Mesendoderm (in vitro differentiated cells): Measurements from ENCODE around the gene APOBEC2.

Source experiments
- DNase-seq: peaks from one replicate; pipeline ENCODE4 v3.0.0; 2013
- H2AK5ac ChIP-seq: 2 replicates; pipeline ENCODE4 v1.6.1; 2013; ENCODE audit warnings: low read length, inconsistent platforms
- H2BK120ac ChIP-seq: 2 replicates; pipeline ENCODE4 v1.6.1; 2013; ENCODE audit warnings: low read depth, mild to moderate bottlenecking, low read length, moderate library complexity, mixed read lengths
- H2BK15ac ChIP-seq: replicated peaks from 2 replicates; pipeline ENCODE4 v1.6.1; 2013; ENCODE audit warnings: low read depth, mild to moderate bottlenecking, moderate library complexity
- H2BK5ac ChIP-seq: 2 replicates; pipeline ENCODE4 v1.6.1; 2013; ENCODE audit warnings: low read length, inconsistent platforms
- H3K18ac ChIP-seq: 2 replicates; pipeline ENCODE4 v1.6.1; 2013; ENCODE audit warnings: mild to moderate bottlenecking, low read length, mixed read lengths
- H3K23ac ChIP-seq: one replicate; pipeline ENCODE4 v1.6.1; 2013; ENCODE audit warnings: low read length
- H3K27ac ChIP-seq: 2 replicates; pipeline ENCODE4 v1.5.1; 2013; ENCODE audit warnings: low read depth, mild to moderate bottlenecking, inconsistent platforms, low read length, moderate library complexity
- H3K27me3 ChIP-seq: 2 replicates; pipeline ENCODE4 v1.6.1; 2013; ENCODE audit warnings: low read length, control low read depth, mild to moderate bottlenecking, inconsistent platforms; ENCODE audit not compliant: insufficient read depth, poor library complexity
- H3K36me3 ChIP-seq: 2 replicates; pipeline ENCODE4 v1.6.1; 2013; ENCODE audit warnings: low read length, inconsistent platforms; ENCODE audit not compliant: control insufficient read depth, insufficient read depth
- H3K4ac ChIP-seq: one replicate; pipeline ENCODE4 v1.6.1; 2013; ENCODE audit warnings: low read depth, mild to moderate bottlenecking, low read length, moderate library complexity
- H3K4me1 ChIP-seq: 2 replicates; pipeline ENCODE4 v1.6.1; 2013; ENCODE audit warnings: low read depth, low read length, inconsistent platforms; ENCODE audit not compliant: control insufficient read depth
- H3K4me2 ChIP-seq: 2 replicates; pipeline ENCODE4 v1.6.1; 2013; ENCODE audit warnings: low read length
- H3K4me3 ChIP-seq: 2 replicates; pipeline ENCODE4 v1.5.1; 2013; ENCODE audit warnings: mild to moderate bottlenecking, low read length
- H3K56ac ChIP-seq: one replicate; pipeline ENCODE4 v1.6.1; 2013; ENCODE audit warnings: low read length
- H3K79me1 ChIP-seq: 2 replicates; pipeline ENCODE4 v1.6.1; 2013; ENCODE audit warnings: low read length, inconsistent platforms
- H3K79me2 ChIP-seq: 2 replicates; pipeline ENCODE4 v1.6.1; 2013; ENCODE audit warnings: mild to moderate bottlenecking, low read length; ENCODE audit not compliant: control insufficient read depth, insufficient read depth
- H3K9ac ChIP-seq: 2 replicates; pipeline ENCODE4 v1.6.1; 2013; ENCODE audit warnings: low read length, inconsistent platforms
- H4K5ac ChIP-seq: one replicate; pipeline ENCODE4 v1.6.1; 2013; ENCODE audit warnings: low read length
- H4K8ac ChIP-seq: one replicate; pipeline ENCODE4 v1.6.1; 2013; ENCODE audit warnings: low read depth, mild to moderate bottlenecking, control low read depth, low read length, moderate library complexity
- WGBS: extraction: QIAGEN DNeasy Blood & Tissue Kit; methylation state at CpG from one replicate; pipeline ENCODE4 v1.1.7; 2013; ENCODE audit warnings: low lambda C conversion rate, missing lambda C conversion rate; ENCODE audit not compliant: insufficient coverage; ENCODE audit errors: extremely low coverage; 5-methylcytosine and 5-hydroxymethylcytosine counted together

The APOBEC2 gene

DNA sequence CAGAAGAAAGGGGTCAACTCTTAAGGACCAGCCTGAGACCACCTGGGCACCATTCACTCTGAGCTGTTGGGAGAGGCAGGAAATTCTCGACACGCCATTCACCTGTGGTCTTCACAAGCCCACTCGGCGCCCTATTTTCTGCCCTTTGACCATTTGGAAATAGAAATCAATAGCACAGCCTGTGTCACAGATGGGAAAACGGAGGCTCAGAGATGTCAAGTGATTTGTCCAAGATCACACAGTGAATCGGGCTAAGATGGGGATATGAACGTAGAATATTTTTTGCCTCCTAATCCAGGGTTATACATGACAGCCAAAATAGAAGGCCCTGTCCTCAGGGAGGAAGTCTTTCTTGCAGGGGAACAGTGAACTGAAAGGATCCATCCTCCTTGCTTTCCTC lies 3.0 kb upstream of the APOBEC2 start:
- no CpG with 5 or more reads among the region's 7 CpGs for WGBS
- H3K4me3 ChIP-seq, result no peak overlapping the region

DNA sequence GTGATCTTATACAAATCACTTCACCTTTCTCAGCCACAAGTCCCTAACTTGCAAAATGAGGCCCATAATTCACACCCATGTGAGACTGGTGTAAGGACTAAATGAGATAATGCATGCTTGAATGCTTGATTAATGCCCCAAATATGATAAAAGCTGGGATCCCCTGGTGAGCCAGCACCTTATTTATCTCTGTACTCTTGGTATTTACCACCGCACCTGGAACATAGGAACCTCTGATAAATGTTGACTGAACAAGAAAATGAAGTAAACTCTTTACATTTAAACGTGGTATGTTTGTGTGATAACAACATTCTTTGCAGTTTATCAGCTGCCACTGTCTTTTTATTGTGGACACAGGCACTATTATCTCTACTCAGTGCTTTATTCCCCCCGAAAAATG lies 2.5 kb upstream of the APOBEC2 start:
- H3K4me2 ChIP-seq, result no peak overlapping the region
- H2BK120ac ChIP-seq, result no peak overlapping the region
- no peak overlapping the region for H4K5ac ChIP-seq
- no peak overlapping the region for H4K8ac ChIP-seq
- no peak overlapping the region for H3K4ac ChIP-seq
- no peak overlapping the region for H3K9ac ChIP-seq
- no peak overlapping the region for H3K56ac ChIP-seq
- H3K4me1 ChIP-seq, result peaks cover 12% of the 10 kb centered on the region
- H2BK5ac ChIP-seq, result no peak overlapping the region
- no peaks in the 10 kb centered on the region for H3K79me2 ChIP-seq
- no peak overlapping the region for H3K27ac ChIP-seq
- no peaks in the 10 kb centered on the region for H3K79me1 ChIP-seq
- no peak overlapping the region for H2BK15ac ChIP-seq
- WGBS, result no CpG with 5 or more reads among the region's 3 CpGs
- no peak overlapping the region for H3K18ac ChIP-seq
- H2AK5ac ChIP-seq, result no peak overlapping the region
- H3K36me3 ChIP-seq, result no peaks in the 10 kb centered on the region
- no peaks in the 10 kb centered on the region for H3K27me3 ChIP-seq
- H3K23ac ChIP-seq, result no peak overlapping the region
- no peak for DNase-seq
- H3K4me3 ChIP-seq, result no peak overlapping the region

More for the DNA sequence above, 3.0 kb upstream of the APOBEC2 start:
- H3K27me3 ChIP-seq, result no peaks in the 10 kb centered on the region
- no peak overlapping the region for H2BK120ac ChIP-seq
- no peak overlapping the region for H3K4ac ChIP-seq
- H4K8ac ChIP-seq, result no peak overlapping the region
- H3K23ac ChIP-seq, result peak overlapping the region; percentile 35
- H3K27ac ChIP-seq, result no peak overlapping the region
- H3K9ac ChIP-seq, result no peak overlapping the region
- no peak overlapping the region for H4K5ac ChIP-seq
- H3K56ac ChIP-seq, result no peak overlapping the region
- no peak overlapping the region for H2BK5ac ChIP-seq
- DNase-seq, result no peak
- H3K79me1 ChIP-seq, result no peaks in the 10 kb centered on the region
- no peak overlapping the region for H3K4me2 ChIP-seq
- no peak overlapping the region for H2AK5ac ChIP-seq
- peaks cover 12% of the 10 kb centered on the region for H3K4me1 ChIP-seq
- H3K36me3 ChIP-seq, result no peaks in the 10 kb centered on the region
- H3K18ac ChIP-seq, result no peak overlapping the region
- no peak overlapping the region for H2BK15ac ChIP-seq
- no peaks in the 10 kb centered on the region for H3K79me2 ChIP-seq

DNA sequence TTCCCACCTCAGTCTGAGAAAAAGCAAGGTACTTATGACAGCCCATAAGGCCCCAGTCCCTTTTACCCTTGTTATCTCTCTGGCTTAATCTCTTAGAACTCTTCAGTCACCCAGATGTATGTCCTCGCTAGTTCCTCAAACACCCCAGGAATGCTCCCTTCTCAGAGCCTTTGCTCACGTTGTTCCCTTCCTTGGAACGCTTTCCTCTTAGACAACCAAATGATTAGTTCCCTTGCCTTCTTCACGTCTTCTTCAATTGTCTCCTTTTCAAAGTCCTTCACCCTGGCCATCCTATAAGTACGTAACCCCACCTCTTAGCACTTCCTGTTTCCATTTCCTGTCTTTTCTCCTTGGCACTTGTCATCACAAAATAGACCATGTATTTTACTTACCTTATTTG lies 1.1 kb upstream of the APOBEC2 start:
- no peak for DNase-seq
- Histone ChIP-seq H4K8ac (no peak overlapping the region), H3K79me1 (no peaks in the 10 kb centered on the region), H3K23ac (no peak overlapping the region), H3K18ac (no peak overlapping the region), H3K27me3 (no peaks in the 10 kb centered on the region), H3K4me1 (peaks cover 12% of the 10 kb centered on the region), H2BK120ac (no peak overlapping the region), H2BK15ac (no peak overlapping the region), H2BK5ac (no peak overlapping the region), H2AK5ac (no peak overlapping the region), H3K4me3 (no peak overlapping the region), H3K56ac (no peak overlapping the region), H3K79me2 (no peaks in the 10 kb centered on the region), H3K9ac (no peak overlapping the region), H4K5ac (no peak overlapping the region), H3K4ac (no peak overlapping the region), H3K36me3 (no peaks in the 10 kb centered on the region), H3K4me2 (no peak overlapping the region), H3K27ac (no peak overlapping the region)
- WGBS, result no CpG with 5 or more reads among the region's 5 CpGs

DNA sequence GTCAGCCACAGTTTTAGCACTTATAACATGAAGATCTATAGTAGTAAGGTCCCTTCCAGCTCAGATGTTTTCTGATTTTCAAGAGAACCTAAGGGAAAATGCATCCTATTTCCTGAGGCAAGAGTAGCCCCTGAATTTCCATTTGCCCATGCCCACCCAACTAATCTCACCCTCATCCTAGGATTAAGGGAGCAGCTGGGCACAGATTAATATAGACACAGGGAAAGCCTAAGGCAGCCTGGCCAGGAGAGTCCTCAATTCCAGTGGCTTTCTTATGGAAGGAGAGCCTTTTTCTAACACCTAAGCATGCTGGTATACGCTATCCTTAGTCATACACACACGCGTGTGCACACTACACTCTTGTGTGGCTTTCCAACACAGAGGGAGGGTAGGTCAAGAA lies 1.5 kb downstream of the APOBEC2 start:
- Histone ChIP-seq H3K27ac (no peak overlapping the region), H3K4me3 (no peak overlapping the region), H3K9ac (no peak overlapping the region), H3K79me1 (no peaks in the 10 kb centered on the region), H2BK15ac (no peak overlapping the region), H3K18ac (no peak overlapping the region), H3K4me2 (no peak overlapping the region), H3K79me2 (no peaks in the 10 kb centered on the region), H2AK5ac (no peak overlapping the region), H4K5ac (no peak overlapping the region), H3K4me1 (peaks cover 10% of the 10 kb centered on the region), H4K8ac (no peak overlapping the region), H3K27me3 (no peaks in the 10 kb centered on the region), H2BK5ac (no peak overlapping the region), H3K4ac (no peak overlapping the region), H2BK120ac (no peak overlapping the region), H3K36me3 (no peaks in the 10 kb centered on the region), H3K56ac (no peak overlapping the region), H3K23ac (no peak overlapping the region)
- no CpG with 5 or more reads among the region's 3 CpGs for WGBS
- no peak for DNase-seq

DNA sequence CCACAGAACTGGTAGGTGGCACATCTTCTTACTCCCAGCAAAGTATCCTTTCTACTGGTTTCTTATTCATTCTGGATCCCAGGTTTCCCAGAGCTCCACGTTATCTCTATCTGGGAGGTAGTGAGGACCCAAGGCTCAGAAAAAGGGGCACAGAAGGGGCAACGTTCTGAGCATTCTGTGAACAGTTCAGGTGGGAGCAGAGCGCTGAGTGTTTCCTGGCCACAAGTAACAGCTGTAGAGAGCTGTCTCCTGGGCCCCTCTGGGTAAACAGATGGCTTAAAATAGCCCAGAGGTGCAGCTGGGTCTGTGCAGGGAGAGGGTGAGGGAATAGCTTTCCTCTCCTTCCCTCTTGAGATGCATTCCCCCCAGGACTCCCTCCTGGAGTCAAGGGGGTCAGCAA lies 2.1 kb downstream of the APOBEC2 start:
- Histone ChIP-seq H3K4me2 (no peak overlapping the region), H3K18ac (no peak overlapping the region), H3K9ac (no peak overlapping the region), H3K4me3 (no peak overlapping the region), H2BK5ac (no peak overlapping the region), H3K23ac (no peak overlapping the region), H2AK5ac (no peak overlapping the region), H3K4me1 (peaks cover 6% of the 10 kb centered on the region), H4K5ac (no peak overlapping the region), H3K56ac (no peak overlapping the region), H3K79me1 (no peaks in the 10 kb centered on the region), H2BK15ac (no peak overlapping the region), H3K36me3 (no peaks in the 10 kb centered on the region), H3K79me2 (no peaks in the 10 kb centered on the region), H3K27ac (no peak overlapping the region), H3K4ac (no peak overlapping the region), H2BK120ac (no peak overlapping the region), H3K27me3 (no peaks in the 10 kb centered on the region), H4K8ac (no peak overlapping the region)
- DNase-seq, result no peak
- WGBS, result no CpG with 5 or more reads among the region's 3 CpGs

DNA sequence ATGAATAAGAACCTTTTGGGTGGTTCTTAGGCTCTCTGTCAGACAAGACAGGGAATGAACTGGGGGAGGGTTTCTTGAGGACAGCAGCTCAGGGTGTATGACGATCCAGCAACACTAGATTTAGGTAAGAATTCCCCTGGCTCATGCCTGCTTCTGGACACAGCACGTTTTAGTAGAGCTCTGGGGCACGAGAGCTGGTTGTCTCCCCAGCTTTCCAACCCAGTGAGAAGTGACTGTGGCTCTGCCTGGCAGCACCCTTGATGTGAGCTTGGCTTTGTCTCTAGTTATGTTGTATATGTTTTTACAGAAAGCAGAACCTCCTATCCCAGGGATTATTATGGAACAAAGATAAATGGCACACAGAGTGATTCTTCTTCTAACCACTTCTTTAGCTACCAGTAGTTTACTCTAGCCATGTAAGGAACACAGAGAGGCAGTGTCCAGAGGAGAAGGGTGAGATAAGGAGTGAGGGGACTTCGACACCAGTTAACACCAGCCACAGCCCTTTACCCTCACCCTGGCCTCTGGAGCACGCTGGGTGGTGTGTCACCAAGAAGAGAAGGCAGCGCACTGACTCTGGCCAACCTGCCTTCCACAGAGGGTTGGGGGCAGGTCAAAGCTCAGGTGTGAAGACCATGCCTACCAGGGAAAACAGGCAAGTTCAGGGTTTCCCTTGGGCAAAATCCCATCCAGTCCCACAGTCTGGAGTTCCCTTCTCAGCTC lies 3.9 kb downstream of the APOBEC2 start:
- Histone ChIP-seq H3K4me1 (peaks cover under 1% of the 10 kb centered on the region), H2BK15ac (no peak overlapping the region), H2BK120ac (no peak overlapping the region), H3K79me2 (no peaks in the 10 kb centered on the region), H3K79me1 (no peaks in the 10 kb centered on the region), H3K56ac (no peak overlapping the region), H3K4me2 (no peak overlapping the region), H3K36me3 (no peaks in the 10 kb centered on the region), H3K4me3 (no peak overlapping the region), H3K23ac (peak overlapping the region; percentile 15), H3K18ac (no peak overlapping the region), H3K27ac (no peak overlapping the region), H3K27me3 (no peaks in the 10 kb centered on the region), H4K5ac (no peak overlapping the region), H3K4ac (no peak overlapping the region), H2BK5ac (no peak overlapping the region), H3K9ac (no peak overlapping the region), H4K8ac (no peak overlapping the region), H2AK5ac (no peak overlapping the region)
- DNase-seq, result no peak
- WGBS, result no CpG with 5 or more reads among the region's 6 CpGs
